ENCODE data around the gene PSMA5.
"Not testable (repeated sequence)": the region's sequence is repeated elsewhere in the genome, so short reads cannot be mapped to it uniquely, and the experiment has no call there.

PSMA5 gene

GRCh38 chr1:109392037-109392787 lies 34.0 kb downstream of the PSMA5 start:
- DNase-seq = no peak

- DNase-seq = no peak
These were observed 34.6 kb downstream of the PSMA5 start for GRCh38 chr1:109391626-109392025.

GRCh38 chr1:109391157-109391556 lies 35.1 kb downstream of the PSMA5 start:
- DNase-seq = no peak

GRCh38 chr1:109389638-109390341 lies 36.5 kb downstream of the PSMA5 start:
- no peak for DNase-seq

- DNase-seq = no peak
These were observed 37.2 kb downstream of the PSMA5 start for GRCh38 chr1:109388884-109389637.

GRCh38 chr1:109388208-109388711 lies 38.0 kb downstream of the PSMA5 start:
- no peak for DNase-seq

- no peak for DNase-seq
These were observed 40.1 kb downstream of the PSMA5 start for GRCh38 chr1:109386054-109386717.

- DNase-seq = no peak
These were observed 40.8 kb downstream of the PSMA5 start for GRCh38 chr1:109385417-109385816.

- DNase-seq = no peak
These were observed 42.4 kb downstream of the PSMA5 start for GRCh38 chr1:109383854-109384253.

- DNase-seq = no peak
These were observed 43.0 kb downstream of the PSMA5 start for GRCh38 chr1:109383087-109383779.

- DNase-seq = no peak
These were observed 44.7 kb downstream of the PSMA5 start for GRCh38 chr1:109381573-109381972.

GRCh38 chr1:109379907-109380306 lies 46.3 kb downstream of the PSMA5 start:
- DNase-seq = no peak

- DNase-seq = no peak
These were observed 46.8 kb downstream of the PSMA5 start for GRCh38 chr1:109379422-109379821.

- no peak for DNase-seq
These were observed 48.5 kb downstream of the PSMA5 start for GRCh38 chr1:109377698-109378097.

- DNase-seq = not testable (repeated sequence)
These were observed 52.6 kb downstream of the PSMA5 start for GRCh38 chr1:109373696-109374095.

- DNase-seq = no peak
These were observed 53.1 kb downstream of the PSMA5 start for GRCh38 chr1:109373126-109373525.

- no peak for DNase-seq
These were observed 54.0 kb downstream of the PSMA5 start for GRCh38 chr1:109372281-109372680.

GRCh38 chr1:109371341-109371739 lies 54.9 kb downstream of the PSMA5 start:
- no peak for DNase-seq

GRCh38 chr1:109370712-109371340 lies 55.4 kb downstream of the PSMA5 start:
- DNase-seq = no peak

GRCh38 chr1:109369167-109369746 lies 57.0 kb downstream of the PSMA5 start:
- no peak for DNase-seq

- no peak for DNase-seq
These were observed 57.8 kb downstream of the PSMA5 start for GRCh38 chr1:109368464-109368863.

Measured in NCI-H1930 (cell line).